SK-MEL-5 (cell line): Measurements from ENCODE around the gene SRSF12. TPM values are rescaled to one million over a fixed set of nuclear protein-coding genes. Genes with fewer than 3 reads are reported as not detected.
"Not testable (repeated sequence)": the region's sequence is repeated elsewhere in the genome, so short reads cannot be mapped to it uniquely, and the experiment has no call there.

Experiments
- DNase-seq: peaks from one replicate; pipeline ENCODE4 v3.0.0-alpha.2; 2016; ENCODE audit warnings: low read depth, low spot score
- in situ Hi-C: cut with HindIII; loops from 2 replicates; pipeline ENCODE4 v1.10.0; 2016; ENCODE audit warnings: low sequenced_read_pairs, high pct_unique_total_duplicates, low pct_unique_long_range_greater_than_20kb
- total RNA-seq: library from RNA; depleted of rRNA; stranded (reverse); fragments of >200 nt; shearing (Covaris generic); gene quantifications from 2 replicates; pipeline ENCODE4 v1.2.3, GENCODE V29; 2014

Gene SRSF12
- total RNA-seq, 1 experiment from 2014 or later, result 0.21 TPM

DNA sequence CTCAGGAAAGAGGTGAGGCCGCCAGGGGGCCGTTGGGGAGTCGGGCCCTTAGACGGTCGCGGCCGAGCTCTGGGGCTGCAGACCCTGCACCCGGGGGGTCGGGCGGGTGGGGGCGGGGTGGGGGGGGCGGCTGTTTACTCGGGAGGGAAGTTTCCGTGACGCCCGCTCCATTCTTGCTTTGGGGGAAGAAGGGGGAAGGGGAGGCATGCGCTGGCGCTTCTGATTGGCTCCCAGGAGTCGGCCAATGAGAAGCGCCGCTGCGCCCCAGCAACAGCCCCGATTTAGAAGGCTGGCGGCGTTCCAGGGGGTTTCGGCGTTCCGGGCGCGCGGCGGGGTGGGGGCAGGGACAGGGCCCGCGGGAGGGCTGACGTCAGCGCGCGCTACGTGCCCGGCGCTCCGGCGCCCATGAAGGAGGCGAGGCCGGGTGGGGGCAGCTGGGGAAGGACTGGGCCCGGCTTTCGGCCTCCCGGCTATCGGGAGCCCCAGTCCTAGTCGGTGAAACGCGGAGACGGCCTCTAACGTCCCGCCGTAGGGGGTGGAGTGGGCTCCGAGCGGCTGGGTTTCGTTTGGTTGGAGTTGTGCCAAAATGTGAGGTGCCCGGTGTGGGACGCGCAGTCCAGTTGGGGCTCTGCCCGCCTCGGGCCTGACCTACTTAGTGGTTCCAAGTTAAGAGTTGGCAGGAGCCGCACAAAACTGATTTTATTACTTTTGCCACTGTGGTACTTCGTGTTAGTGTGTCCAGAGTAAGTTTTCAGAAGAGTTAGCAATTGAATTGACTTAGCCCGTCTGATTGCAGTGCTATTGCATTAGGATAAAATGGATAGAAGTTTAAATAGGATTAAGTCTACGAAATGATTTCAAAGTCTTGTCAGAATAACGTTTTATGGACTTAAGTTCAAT, 36.2 kb downstream of the SRSF12 start:
- in situ Hi-C loops, result no loop called here
- DNase-seq, result peak; percentile 95

- in situ Hi-C loops, result no loop called here
- no peak for DNase-seq
Observed at GRCh38 chr6:89081129-89081422, 36.8 kb downstream of the SRSF12 start.

- peak; percentile 98 for DNase-seq
- in situ Hi-C loops, result no loop called here
Observed at GRCh38 chr6:89080281-89081128, 37.4 kb downstream of the SRSF12 start, which contains the start of gene PNRC1. TSS of gene PNRC1 (plus strand) at chr6:89080751. CDS start at chr6:89080895, 144 bp downstream.

GRCh38 chr6:89079511-89080234, 38.2 kb downstream of the SRSF12 start:
- in situ Hi-C loops, result no loop called here
- peak; percentile 61 for DNase-seq

- in situ Hi-C loops, result no loop called here
Observed at GRCh38 chr6:89073840-89074239, 44.0 kb downstream of the SRSF12 start.

GRCh38 chr6:89073014-89073620, 44.8 kb downstream of the SRSF12 start:
- in situ Hi-C loops, result no loop called here
- no peak for DNase-seq

More at GRCh38 chr6:89073840-89074239, 44.0 kb downstream of the SRSF12 start:
- no peak for DNase-seq

- no peak for DNase-seq
- in situ Hi-C loops, result no loop called here
Observed at GRCh38 chr6:89071036-89071435, 46.8 kb downstream of the SRSF12 start.

- in situ Hi-C loops, result no loop called here
- DNase-seq, result no peak
Observed at GRCh38 chr6:89069536-89070163, 48.2 kb downstream of the SRSF12 start.

DNA sequence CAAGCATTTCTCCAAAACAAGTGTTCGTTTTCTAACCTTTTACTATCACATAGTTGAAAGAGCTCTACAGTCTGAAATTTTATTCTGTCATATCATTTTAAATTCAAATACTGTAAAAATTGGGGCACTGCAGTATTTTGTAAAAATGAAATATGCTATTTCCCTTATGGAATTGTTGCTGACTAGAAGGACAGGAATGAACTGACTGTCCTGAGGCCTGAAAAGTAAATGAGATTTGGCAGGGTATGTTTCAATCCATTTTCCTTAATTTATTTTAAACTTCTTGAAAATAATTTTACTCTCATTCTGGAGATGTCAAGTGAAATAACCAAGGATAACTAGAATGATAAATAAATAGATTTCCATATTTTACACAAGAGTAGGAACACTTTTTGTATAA, 49.2 kb downstream of the SRSF12 start:
- in situ Hi-C loops, result no loop called here
- no peak for DNase-seq

- in situ Hi-C loops, result no loop called here
- no peak for DNase-seq
Observed at GRCh38 chr6:89067796-89068195, 50.1 kb downstream of the SRSF12 start.

DNA sequence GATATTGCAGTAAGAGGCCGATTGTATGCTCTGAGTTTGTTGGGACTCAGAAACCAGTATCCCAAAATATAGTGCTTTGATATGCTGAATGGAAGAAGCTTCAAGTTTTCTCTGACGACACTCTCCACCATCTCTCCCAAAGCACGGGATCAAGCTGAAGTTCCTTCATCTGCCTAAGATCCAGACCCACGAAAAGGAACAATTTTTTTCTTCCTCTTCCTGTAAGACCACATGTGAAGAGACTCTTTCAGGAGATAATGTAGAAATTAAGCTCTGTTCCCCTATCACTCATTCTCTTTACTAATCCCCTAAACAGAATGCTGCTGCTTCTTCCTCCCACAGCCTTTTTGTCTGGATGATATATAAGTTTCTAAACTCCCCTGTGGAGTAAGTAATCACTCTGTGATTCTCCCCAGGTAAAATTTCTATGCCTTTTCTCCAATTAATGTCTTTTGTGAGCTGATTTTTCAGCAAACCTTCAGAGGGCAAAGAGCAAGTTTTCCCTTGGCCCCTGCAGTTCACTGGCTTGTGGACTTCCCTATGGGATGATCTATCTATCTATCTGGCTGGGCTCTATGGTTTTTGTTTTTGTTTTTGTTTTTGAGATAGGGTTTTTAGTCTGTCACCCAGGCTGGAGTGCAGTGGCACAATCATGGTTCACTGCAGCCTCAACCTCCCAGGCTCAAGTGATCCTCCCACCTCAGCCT, 50.8 kb downstream of the SRSF12 start:
- no peak for DNase-seq
- in situ Hi-C loops, result no loop called here

- in situ Hi-C loops, DNase-seq: not testable (repeated sequence)
Observed at GRCh38 chr6:89066121-89066520, 51.8 kb downstream of the SRSF12 start.

DNA sequence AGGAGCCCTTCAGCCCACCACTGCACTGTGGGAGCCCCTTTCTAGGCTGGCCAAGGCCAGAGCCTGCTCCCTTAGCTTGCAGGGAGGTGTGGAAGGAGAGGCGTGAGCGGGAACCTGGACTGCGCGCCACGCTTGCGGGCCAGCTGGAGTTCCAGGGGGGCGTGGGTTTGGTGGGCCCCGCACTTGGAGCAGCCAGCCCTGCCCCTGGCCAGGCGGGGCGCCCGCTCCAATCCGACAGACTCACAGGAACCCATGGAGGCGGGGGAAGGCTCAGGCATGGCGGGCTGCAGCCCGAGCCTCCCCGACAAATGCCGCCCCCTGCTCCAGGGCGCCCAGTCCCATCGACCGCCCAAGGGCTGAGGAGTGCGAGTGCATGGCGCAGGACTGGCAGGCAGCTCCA, 52.9 kb downstream of the SRSF12 start:
- in situ Hi-C loops, DNase-seq: not testable (repeated sequence)

- in situ Hi-C loops, result no loop called here
- DNase-seq, result no peak
Observed at GRCh38 chr6:89063881-89064280, 54.0 kb downstream of the SRSF12 start.

DNA sequence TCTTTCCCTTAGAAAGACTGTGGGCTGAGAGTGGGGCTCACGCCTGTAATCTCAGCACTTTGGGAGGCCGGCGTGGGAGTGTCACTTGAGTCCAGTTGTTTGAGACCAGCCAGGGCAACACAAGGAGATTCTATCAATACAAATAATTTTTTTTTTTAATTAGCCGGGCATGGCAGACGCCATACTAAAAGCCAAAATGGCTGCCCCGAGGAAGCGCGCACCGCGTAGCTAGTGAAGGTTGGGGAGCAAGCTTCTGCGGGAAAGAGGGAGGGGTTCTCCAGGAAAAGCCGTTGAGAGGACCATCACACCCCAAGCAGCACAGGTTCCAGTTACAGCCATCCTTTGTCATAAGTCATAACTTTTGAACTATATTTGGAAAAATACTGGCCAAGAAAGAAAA, 58.6 kb downstream of the SRSF12 start:
- DNase-seq, result no peak
- in situ Hi-C loops, result no loop called here

DNA sequence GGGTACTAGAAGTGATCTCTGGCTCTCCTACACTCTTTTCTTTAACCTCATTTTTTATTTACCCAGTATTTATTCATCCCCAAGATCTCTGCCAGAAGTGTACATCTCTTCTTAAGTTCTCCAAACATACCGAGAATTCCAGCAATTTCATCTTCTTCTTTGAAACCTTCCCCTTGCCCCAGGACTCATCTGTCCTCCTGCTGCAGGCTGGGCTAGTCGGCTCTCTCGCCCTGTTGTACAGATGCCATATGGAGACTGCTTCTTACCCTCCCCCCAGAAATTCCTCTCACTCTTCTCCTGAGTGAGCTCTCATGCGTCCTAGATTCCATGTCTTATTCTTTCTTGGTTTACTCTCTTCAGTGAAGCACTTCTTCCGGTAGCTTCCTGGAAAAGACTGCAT, 59.2 kb downstream of the SRSF12 start:
- DNase-seq, result no peak
- in situ Hi-C loops, result no loop called here

DNA sequence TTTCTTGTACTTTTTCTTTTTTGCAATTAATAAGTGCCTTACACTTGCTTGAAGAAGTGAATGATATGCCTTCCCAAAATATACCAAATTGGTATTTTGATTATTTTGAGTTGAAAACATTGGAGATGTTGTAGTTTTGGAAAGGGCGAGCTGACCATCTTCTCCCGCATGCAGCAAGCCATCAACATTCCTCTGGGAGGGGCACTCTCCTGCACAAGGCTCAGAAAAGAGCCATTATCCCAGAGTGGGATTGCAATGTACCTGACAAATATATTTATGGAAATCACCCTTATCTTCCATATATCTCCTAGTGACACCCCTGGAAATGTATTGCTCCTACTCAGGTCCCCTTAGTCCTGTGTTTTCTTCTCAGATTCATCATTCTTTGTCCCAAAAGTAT, 60.1 kb downstream of the SRSF12 start:
- DNase-seq, result no peak
- in situ Hi-C loops, result no loop called here
